PC-9 (cell line): ENCODE data around the gene STX18.

Experiments
- EZH2 ChIP-seq: fragments of 200-600 bp; sonication (generic); IDR thresholded peaks from 2 replicates; pipeline ENCODE4 v1.8.0; 2017; ENCODE audit warnings: antibody characterized with exemption, low read depth
- TF ChIP-seq, protein P1 (sequence below): fragments of 200-600 bp; sonication (generic); conservative IDR thresholded peaks from 2 replicates; pipeline ENCODE4 v1.6.1; 2017; ENCODE audit warnings: mixed run types, antibody characterized with exemption, mild to moderate bottlenecking, moderate library complexity

DNA sequence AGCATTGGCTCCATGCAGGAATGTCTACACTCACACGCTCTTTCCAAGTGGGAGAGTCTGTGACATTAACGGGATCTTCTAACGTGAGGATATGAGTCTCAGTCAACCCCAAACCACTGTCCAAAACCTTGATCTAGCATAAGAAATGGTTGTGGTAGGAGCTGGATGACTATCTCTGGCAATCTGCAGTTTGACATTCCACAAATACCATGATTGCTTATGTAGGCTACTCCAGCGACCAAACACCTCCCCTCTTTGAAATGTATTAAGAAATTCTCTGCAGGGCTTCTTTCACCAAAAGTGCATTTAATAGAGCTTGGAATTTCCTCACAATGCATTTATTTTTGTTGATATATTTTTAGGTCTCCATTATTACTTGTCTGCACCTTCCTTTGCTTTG is 14.1 kb upstream of the STX18 start:
- TF ChIP-seq, protein P1, sequence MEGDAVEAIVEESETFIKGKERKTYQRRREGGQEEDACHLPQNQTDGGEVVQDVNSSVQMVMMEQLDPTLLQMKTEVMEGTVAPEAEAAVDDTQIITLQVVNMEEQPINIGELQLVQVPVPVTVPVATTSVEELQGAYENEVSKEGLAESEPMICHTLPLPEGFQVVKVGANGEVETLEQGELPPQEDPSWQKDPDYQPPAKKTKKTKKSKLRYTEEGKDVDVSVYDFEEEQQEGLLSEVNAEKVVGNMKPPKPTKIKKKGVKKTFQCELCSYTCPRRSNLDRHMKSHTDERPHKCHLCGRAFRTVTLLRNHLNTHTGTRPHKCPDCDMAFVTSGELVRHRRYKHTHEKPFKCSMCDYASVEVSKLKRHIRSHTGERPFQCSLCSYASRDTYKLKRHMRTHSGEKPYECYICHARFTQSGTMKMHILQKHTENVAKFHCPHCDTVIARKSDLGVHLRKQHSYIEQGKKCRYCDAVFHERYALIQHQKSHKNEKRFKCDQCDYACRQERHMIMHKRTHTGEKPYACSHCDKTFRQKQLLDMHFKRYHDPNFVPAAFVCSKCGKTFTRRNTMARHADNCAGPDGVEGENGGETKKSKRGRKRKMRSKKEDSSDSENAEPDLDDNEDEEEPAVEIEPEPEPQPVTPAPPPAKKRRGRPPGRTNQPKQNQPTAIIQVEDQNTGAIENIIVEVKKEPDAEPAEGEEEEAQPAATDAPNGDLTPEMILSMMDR = no peak
- no peak for TF ChIP-seq EZH2
